ENCODE measurements around the gene SPDEF.

DNA sequence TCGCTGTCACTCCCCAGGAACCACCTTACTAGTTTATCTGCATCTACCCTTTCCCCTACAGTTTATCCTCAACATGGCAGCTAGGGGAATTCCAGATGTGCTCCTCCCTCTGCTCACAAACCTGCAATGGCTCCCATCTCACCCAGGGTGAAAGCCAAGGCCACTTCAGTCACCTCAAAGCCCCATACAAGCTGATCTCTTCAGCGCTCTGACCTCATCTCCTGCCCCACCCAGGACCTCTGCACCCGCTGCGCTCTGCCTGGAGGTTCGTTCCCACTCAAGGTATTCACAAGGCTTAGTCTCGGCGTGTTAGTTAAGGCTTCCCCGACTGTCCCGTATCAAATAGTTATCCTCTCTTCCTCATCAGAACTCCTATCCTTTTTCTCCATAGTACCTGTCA lies 28.6 kb upstream of the SPDEF start:
- TF ChIP-seq, protein P1, sequence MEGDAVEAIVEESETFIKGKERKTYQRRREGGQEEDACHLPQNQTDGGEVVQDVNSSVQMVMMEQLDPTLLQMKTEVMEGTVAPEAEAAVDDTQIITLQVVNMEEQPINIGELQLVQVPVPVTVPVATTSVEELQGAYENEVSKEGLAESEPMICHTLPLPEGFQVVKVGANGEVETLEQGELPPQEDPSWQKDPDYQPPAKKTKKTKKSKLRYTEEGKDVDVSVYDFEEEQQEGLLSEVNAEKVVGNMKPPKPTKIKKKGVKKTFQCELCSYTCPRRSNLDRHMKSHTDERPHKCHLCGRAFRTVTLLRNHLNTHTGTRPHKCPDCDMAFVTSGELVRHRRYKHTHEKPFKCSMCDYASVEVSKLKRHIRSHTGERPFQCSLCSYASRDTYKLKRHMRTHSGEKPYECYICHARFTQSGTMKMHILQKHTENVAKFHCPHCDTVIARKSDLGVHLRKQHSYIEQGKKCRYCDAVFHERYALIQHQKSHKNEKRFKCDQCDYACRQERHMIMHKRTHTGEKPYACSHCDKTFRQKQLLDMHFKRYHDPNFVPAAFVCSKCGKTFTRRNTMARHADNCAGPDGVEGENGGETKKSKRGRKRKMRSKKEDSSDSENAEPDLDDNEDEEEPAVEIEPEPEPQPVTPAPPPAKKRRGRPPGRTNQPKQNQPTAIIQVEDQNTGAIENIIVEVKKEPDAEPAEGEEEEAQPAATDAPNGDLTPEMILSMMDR (optimal IDR thresholded peaks at IDR 0.05 in 1 of 3, IDR thresholded peaks at IDR 0.05 in 1 of 3, conservative IDR thresholded peaks at IDR 0.05 in 1 of 3; ENCODE audit: extremely low read depth in 1 of 3, insufficient read depth in 2 of 3, low read length in 3 of 3), result no peak
- TF ChIP-seq EZH2 (IDR thresholded peaks at IDR 0.05; ENCODE audit: low read length), result no peak
